Activated CD4-positive, alpha-beta T cell treated with anti-CD3 and anti-CD28 coated beads, Interleukin-2, amount 50 U/mL, for 48 hours (primary cell): ENCODE measurements around the gene GFRA1.
"Not testable (repeated sequence)": the region's sequence is repeated elsewhere in the genome, so short reads cannot be mapped to it uniquely, and the experiment has no call there.

Source experiments
- DNase-seq, 2 experiments: peaks; one replicate each; pipeline ENCODE4 v3.0.0-alpha.2; 2020

GFRA1 gene

DNA sequence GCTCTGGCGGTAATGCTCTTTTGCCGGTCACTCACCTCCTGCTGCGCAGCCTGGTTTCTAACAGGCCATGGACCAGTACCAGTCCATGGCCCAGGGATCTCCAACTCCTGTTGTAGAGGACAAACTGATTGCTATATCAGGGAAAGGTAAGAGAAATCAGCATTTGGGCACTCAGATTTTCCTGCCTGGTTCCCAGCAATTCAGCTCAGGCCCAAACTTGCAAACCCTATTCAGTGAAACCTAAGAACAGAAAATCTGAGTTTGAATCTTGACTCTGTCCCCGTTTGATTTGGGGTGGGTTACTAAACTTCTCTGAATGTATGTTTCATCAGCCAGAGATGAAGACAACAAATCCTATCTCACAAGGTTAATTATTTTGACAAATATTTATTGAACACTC lies 77.4 kb downstream of the GFRA1 start:
- DNase-seq = no peak

DNA sequence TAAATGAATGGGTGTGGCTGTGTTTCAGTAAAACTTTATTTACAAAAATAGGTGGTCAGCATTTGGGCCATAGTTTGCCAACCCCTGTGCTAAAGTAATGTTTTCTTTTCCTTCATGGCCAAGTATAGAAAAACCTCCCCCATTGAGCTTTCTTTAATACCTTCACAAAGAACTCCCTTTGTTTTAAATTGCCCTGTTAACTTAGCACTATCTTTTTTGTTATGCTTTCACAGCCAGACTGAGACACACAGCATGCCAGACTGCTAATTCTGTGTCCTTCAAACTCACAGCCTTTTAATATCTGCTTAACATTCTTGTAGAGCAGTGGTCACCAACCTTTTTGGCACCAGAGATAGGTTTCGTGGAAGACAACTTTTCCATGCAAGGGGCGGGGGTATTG lies 78.0 kb downstream of the GFRA1 start:
- no peak for DNase-seq

DNA sequence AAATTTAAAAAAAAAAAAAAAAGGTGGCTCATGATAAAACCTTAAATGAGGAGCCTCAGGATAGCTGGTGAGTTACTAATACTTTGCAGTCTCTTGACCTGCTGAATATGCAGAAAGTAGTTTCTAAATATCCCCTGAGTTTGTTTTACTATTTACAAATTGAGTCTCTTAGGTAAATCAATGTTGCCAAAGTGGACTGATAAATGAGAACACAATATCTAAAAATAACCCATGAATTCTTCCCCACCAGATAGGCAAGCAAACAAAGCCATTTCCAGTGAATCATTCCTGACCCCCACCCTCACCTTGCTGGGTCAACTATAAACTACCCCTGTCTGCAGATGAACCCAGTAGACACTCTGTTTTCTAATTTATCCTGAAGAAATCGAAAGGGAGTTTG lies 78.9 kb downstream of the GFRA1 start:
- no peak for DNase-seq

DNA sequence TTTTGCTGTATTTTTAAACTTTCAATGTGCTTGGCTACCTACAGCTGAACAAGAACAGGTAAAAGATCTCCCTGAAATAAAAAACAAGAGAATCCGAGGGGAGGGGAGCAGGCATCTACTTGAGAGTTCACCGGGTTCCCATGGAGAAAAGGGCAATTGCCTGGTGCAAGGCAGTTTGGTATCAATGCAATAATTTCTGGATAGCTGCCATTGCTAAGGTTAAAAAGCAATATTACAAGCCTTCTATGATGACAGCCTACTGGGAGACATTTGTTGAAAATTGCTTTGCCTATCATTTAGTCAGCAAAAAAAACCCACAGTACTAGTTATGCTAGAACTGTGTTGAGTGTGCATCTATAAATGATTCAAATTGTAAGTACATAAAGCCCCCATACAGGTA lies 82.1 kb downstream of the GFRA1 start:
- DNase-seq = no peak

DNA sequence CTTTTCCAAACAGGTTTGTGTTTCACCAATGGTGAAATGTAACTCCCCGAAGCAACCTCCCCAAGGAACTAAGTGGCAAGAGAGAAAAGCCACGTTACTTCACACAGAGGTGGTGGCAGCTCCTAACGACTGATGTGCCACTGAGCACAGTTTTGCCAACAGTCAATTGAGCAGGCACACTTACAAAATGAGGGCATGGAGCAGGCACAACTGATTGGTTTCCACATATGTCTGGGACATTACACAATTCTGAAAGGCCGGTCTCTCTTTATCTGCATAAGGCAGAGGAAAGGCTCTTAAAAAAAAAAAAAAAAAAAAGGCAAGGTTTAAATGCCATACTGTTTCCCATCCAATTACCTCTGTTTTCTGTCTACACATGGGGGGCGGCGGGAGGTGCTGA lies 86.7 kb downstream of the GFRA1 start:
- no peak for DNase-seq

DNA sequence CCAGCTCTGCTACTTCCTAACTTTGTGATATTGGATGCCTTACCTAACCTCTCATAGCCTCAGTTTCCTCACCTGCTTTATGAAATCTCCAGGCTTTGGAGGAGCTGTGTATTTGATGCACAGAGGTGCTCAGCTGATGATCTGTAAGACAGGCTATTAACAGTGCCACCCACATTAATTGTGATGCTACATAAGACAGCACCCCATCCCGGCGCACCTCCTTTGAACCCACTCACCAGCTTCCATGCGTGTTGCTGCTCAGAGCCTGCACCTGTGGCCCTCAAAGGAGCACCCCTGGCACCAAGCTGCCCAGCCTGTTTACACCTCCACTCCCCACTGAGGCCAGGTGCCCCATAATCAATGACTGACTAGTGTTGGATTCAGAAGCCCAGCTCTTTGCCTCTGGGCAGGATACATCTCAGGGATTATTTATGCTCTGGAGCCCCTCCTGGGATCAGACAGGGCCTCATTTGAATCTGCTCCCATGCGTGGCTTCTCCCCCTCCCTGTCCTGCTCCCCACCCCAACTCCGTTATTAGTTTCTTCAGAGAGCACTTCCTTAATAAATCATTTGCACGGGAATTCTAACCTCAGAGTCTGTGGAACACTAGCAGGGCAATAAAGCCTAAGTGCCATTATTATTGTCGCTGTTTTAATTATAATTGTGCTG lies 87.7 kb downstream of the GFRA1 start:
- DNase-seq = no peak

DNA sequence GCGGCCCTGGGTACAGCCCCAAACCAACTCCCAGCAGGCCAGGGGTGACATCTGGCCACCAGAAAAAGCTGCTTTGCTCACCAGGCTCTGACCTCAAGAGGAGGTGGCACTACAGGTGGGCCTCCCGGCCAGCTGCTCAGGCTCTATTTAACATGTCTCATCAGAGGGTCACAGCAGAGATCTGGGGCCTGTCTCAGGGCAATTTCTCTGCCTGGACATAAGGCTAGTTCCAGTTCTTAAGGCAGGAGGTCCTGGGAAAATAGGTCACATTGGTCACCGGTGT lies 88.6 kb downstream of the GFRA1 start:
- no peak for DNase-seq

DNA sequence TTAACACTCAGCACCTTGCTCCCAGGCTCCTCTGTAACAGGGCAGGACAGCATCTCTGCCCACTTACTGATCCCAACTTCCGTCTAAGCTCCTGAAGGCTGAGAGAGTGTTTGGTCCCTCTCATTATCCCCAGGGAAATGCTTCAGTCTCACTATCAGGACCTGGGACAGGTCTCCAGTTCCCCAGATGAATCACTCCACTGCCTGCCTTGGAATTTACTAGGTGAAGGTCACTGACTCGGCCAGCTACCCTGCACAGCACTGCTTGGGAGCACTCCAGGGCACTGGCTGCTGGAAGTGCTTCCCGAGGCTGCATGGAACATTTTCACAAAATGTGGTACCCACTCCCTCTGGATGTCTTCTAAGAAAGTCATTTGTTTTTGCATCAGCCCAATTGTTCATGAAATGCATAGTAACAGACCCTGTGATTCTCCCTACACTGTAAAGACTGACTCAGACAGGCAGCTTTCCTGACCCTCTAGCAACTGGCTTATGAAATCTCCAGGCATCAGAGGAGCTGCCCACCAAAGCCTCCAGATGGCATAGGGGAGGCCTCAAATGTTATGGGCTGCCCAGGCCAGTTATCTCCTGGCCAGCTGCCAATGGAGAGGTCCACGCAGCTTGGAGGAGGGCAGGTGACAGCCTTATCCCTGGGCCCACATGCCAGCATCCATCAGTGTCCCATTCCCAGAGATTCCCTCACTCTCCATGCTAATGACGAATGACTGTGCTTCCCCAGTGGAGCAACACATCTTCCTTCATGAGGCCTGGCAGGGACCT lies 89.1 kb downstream of the GFRA1 start:
- no peak for DNase-seq

DNA sequence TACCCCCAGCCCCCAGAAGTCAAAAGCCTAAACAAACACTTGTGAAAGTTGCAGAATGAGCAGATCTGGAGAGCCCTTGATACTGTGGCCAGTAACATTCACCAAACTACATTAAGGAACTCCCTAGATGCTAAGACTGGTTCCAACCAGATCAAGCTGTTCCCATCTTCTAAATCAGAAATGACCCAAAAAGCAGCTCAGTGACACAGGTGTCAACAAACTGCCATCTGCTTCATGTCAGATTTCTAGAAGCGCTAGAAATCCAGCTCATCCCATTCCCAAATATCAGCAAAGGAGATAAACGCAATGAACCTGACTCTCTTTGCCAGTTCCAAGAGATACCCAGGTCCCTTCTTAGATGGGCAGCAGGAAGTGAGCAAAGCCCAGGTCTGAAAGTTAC lies 90.6 kb downstream of the GFRA1 start:
- no peak for DNase-seq

DNA sequence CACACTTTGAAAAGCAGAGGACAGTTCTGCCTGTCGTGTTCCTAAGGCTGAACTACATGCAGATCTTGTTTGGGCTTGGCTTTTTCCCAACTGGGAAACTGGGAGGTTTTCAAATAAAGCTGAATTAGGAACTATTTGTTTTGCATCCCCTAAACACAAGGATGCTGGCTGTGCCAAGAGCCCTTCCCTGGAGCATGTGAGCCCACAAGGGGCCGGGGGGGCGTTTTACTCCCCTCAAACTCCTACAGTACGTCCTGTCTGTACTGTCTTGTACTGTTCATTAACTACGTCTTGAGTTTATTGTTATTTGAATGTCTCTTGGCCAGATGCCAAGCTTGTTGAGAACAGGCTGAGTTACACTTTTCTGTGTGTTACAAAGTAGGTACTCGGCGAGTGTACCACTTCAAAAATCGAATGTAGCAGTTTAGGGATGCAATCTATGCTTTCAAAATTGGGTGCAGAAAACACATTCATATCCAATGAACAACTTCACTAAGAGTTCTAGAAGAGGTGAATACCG lies 94.9 kb downstream of the GFRA1 start:
- no peak for DNase-seq

DNA sequence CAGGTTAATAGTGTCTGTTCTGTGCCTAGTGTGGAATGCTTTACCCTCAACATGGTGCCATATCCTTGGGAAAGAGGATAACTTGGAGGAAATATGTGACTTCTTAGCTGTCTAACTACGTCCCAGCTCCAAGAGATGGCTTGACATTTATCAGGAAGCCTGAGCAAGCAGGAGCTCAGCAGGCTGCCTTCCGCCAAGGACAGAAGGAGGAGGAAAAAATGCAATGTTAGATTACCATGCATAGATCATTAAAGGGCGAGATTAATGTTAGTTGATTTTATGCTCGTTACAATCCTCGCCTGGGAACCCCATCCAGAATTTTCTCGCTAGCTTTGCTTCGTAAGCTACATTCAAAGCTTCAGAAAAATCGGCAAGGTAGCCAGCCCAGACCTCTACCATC lies 97.8 kb downstream of the GFRA1 start:
- no peak for DNase-seq

DNA sequence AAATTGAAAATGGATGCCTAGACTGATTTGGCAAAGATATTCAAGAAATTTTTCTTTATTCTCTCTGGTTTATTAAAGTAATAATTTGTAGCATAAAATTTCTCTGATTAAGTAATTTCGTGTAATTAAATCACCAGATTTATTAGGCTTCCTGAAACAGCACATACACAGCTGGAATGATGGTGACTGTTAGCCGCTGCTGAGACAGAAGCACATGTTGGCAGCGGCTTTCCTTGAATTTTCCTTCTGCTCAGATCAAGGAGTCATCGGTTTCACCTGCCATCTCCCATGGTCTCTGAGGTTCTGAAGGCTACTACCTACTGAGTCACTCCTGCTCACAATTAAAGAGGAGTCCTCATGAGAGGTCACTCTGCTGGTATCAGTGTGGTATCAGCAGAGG lies 101.5 kb downstream of the GFRA1 start:
- no peak for DNase-seq

DNA sequence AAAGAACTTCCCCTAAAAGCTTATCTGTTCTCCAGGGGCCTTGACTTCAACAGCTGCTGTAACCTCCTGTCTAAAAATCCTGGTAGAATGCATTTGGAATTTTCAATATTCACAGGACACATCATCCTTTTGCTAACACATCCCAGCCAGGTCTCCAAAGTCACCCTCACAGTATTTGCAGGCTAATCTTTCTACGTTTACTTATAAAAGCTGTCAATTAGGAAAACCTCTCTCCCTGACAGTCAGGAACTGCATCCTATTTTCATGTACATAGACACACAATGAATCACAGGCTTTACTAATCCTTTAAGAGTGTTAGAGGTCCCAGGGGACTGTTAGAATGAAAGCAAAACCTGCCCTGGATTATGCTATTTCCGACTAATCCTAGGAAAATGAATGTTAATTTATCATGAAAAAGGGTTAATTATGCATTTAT lies 102.2 kb downstream of the GFRA1 start:
- no peak for DNase-seq

DNA sequence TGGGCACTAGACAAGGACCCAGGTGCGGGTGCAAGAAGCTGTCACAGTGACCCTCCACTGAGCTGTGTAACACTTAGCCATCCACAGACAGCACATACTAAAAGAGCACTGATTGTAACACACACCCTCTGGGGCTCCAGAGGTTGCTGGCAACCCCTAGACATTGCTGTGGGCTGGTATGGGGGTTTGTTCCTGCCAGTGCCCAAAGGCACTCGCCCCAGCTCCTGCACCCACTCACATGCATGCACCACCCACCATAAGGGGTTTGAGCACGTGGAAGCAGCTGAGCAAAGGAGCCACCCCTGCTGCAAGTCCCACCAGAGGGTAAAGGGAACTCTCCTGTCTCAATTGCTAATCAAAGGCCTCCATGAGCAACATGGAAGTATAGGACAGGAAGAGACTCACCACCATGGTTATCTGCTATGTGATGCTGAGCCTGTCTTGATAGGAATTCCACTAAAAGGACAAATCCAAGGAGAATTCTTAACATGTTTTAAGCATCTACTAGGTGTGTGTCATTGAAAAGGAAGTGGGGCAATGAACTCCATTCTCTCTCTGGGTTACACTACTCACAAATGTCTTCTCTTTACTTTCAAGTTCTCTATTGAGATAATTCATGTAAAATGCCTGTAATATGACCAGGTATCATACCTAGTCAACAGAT lies 103.1 kb downstream of the GFRA1 start:
- no peak for DNase-seq

DNA sequence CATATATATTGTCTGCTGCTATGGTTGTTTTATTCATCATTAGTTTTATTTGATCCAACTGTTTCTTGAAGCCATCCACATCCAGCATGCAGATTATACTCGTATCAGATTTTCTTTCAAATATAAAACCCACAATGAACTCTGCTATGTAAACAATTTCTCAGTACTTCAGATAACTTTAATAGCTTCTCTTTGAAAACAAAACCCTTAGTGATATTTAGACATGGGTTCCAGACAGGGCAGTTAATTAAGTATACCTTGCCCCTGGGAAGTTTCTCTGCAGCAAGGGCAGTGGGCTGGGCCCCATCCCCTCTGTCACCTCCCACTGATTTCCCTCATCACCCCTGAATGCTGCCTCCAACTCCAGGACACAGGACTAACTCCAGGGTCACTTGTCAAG lies 104.3 kb downstream of the GFRA1 start:
- no peak for DNase-seq

DNA sequence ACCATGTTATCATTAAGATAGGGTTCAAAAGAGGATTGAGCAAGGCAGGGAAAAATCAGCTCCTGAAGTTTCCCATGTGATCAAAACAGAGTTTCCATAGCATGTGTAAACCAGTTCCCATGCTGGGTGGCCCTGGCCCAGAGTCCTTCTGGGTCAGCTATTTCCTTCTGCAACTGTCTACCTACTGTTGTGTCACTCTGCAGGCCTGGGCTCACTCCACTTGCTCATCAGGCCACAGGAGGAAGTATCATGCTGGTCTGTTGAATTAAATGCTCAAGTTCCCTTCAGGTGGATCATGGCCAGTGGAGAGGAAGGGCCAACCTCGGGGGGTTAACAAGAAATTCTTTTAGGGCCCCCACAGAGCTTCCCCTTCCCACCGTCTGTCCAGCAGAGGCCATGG lies 104.7 kb downstream of the GFRA1 start:
- no peak for DNase-seq

DNA sequence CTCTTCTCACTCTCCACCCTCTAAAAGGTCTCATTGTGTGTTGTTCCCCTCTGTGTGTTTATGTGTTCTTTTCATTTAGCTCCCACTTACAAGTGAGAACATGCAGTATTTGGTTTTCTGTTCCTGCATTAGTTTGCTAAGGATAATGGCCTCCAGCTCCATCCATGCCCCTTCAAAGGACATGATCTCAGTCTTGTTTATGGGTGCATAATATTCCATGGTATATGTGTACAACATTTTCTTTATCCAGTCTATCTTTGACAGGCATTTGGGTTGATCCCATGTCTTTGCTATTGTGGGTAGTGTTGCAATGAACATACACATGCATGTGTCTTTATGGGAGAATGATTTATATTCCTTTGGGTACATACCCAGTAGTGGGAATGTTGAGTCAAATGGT lies 107.1 kb downstream of the GFRA1 start:
- not testable (repeated sequence) for DNase-seq

DNA sequence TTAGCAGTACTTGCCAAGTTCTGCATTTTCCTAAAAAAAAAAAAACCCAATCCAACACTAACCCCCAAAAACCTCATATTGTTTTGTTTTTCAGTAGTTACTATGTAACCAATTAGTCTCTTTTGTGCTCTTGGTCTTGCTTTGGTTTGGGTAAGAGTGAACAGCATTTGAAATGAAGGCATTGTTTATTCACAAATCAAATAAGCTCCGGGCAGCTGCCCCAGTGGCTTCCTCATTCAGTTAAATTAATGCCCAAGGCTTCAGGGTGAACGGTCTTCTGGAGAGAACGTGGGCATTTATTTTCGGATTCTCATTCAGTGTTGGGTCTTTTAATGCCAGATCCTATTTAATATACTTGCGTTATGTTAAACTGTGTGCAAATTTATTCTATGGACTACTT lies 108.7 kb downstream of the GFRA1 start:
- DNase-seq = no peak

DNA sequence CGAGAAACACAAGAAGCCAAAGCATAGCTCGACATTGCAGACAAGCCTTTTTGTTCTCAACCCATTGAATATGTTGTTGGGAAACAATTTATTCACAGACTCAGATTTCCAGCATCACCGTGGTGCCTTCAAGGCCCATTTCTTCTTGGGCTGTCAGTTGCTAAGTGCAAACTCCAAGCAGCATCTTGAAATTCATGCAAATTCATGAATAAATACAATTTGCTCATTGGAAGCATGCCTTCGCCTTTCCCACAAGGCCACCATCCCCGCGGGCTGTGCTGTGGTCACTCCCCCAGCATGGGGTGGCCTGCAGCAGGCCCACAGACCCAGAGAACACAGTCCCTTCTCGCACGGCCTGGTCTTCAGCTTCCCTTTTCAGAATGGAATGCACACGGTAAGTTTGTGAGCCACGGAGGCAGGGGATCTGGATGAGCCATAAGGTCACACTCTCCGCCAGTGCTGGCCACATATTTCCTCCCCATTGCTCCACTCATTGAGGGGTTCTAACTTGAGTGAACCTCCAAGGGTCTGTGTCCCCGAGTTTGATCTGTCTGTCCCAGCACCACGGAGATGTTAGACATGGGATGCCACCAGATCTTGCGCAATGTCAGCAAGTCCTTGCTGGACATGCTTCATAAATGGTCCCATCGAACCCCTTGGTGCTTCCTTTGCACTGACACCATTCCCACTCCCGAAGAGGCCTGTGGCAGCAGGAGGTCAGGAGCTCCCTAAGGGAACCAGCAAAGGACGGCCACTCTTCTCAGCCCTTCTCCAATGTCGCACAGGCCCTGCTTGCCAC lies 109.5 kb downstream of the GFRA1 start:
- no peak for DNase-seq

DNA sequence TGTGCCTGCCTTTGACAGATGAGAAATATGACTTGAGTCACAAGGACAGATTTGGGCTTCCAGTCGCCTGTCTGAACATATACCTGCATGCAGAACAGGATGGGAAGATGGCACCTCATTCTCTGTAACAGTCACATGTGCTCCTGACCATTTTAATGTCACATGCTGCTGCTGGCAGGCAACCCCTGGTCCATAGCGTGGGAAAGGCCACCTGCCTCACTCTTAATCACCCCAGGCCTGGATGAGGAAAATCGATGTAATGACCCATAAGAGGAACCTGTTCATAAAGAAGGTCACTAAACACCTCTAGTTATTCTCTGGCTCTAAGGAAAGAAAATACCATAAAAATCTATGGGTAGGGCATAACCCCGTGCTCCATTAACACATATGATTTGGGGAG lies 110.2 kb downstream of the GFRA1 start:
- DNase-seq = no peak

DNA sequence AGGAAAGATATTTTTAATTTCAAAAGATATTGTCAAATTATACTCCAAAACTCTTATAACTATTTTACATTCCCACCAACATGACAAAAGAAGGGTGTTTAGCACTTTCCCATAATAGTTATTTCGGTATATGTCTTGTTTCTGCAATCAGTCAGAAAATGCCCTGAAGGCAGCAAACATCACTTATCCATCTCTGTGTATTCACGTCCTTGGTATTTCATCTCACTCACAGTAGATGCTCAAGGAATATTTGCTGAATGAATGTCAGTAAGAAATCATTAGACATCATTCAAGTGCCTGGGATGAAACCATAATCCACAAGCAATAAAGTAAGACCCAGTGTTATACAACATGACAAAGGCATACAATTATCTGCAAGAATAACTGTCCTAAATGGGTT lies 112.7 kb downstream of the GFRA1 start:
- DNase-seq = no peak

DNA sequence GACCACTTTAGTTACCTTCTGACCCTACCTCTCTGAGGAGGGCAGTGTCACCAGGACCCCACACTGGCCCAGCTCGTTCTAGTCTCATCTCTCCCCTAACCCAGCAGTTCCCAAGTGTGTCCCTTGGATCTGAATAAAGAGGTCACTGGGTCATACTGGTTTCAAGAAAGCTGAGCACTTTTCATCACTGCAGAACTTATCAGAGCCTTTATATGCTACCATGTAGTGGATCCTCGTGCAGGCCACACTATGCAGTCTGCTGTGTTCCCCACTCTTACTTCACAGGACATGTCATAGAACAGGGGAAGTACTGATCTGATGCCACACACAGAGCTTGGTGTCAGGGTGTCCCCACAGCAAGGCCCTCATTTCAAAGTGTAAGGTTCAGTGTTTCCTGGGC lies 113.8 kb downstream of the GFRA1 start:
- DNase-seq = no peak

DNA sequence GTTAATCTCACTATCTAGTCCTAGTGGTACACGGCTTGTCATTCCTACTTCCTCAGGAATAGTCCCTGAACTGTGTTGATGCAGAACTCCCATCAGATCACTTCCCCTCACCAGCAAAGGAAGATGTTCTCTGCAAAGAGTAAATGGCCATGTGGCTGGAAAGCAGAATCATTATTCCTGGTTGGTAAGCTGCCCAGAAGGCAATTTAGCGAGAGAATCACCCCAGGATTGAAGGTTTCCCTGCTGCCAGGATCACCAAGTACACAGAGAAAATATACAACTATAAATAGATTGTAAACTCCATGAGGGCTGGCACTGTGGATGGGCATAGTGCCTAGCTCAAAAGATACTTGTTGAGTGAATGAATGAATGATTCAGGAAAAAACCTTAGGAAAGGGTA lies 115.0 kb downstream of the GFRA1 start:
- no peak for DNase-seq
